Colon (tissue), 2 donors: ENCODE data around the gene CCDC74B.
"Not testable (repeated sequence)": the region's sequence is repeated elsewhere in the genome, so short reads cannot be mapped to it uniquely, and the experiment has no call there.

Experiments
- FAIRE-seq: peaks from 2 replicates; lab custom pipeline; 2012; peaks lifted over from hg19 to GRCh38; lab: Jason Lieb, UNC
- donor health status: control.
- donor health status: control.

The CCDC74B gene

GRCh38 chr2:130145006-130145414 is at the start of gene CCDC74B:
TSS of gene CCDC74B (minus strand) at chr2:130145112. CDS start at chr2:130144996, 116 bp downstream.
- FAIRE-seq = not testable (repeated sequence)

GRCh38 chr2:130193824-130194223 is 48.9 kb upstream of the CCDC74B start:
- FAIRE-seq = not testable (repeated sequence)

GRCh38 chr2:130192451-130192850 is 47.5 kb upstream of the CCDC74B start:
- not testable (repeated sequence) for FAIRE-seq

GRCh38 chr2:130191319-130191718 is 46.4 kb upstream of the CCDC74B start:
- FAIRE-seq = not testable (repeated sequence)

GRCh38 chr2:130190237-130190636 is 45.3 kb upstream of the CCDC74B start:
- FAIRE-seq = no peak

GRCh38 chr2:130188958-130189357 is 44.0 kb upstream of the CCDC74B start:
- FAIRE-seq = not testable (repeated sequence)

GRCh38 chr2:130187859-130188792 is 43.2 kb upstream of the CCDC74B start:
- not testable (repeated sequence) for FAIRE-seq

GRCh38 chr2:130187268-130187667 is 42.4 kb upstream of the CCDC74B start:
- FAIRE-seq = no peak

- FAIRE-seq = no peak
These were observed 41.5 kb upstream of the CCDC74B start for GRCh38 chr2:130186391-130186790.

GRCh38 chr2:130185896-130186295 is 41.0 kb upstream of the CCDC74B start:
- FAIRE-seq = no peak

- FAIRE-seq = no peak
These were observed 40.5 kb upstream of the CCDC74B start for GRCh38 chr2:130185436-130185835.

GRCh38 chr2:130183512-130184373 is 38.8 kb upstream of the CCDC74B start:
- FAIRE-seq = no peak

GRCh38 chr2:130182826-130183511 is 38.1 kb upstream of the CCDC74B start:
- FAIRE-seq = not testable (repeated sequence)

GRCh38 chr2:130181880-130182682 is 37.2 kb upstream of the CCDC74B start, which contains the start of gene MZT2B:
TSS of gene MZT2B (plus strand) at chr2:130182262. CDS start at chr2:130182283, 21 bp downstream.
- not testable (repeated sequence) for FAIRE-seq

- FAIRE-seq = no peak
These were observed 36.5 kb upstream of the CCDC74B start, which contains the start of gene SMPD4 for GRCh38 chr2:130181325-130181879. TSS of gene SMPD4 (minus strand) at chr2:130181602. CDS start at chr2:130176592, 5,010 bp downstream.

- FAIRE-seq = not testable (repeated sequence)
These were observed 35.8 kb upstream of the CCDC74B start for GRCh38 chr2:130180404-130181324.

GRCh38 chr2:130174866-130175265 is 30.0 kb upstream of the CCDC74B start:
- not testable (repeated sequence) for FAIRE-seq

- no peak for FAIRE-seq
These were observed 25.0 kb upstream of the CCDC74B start for GRCh38 chr2:130169896-130170295.

- FAIRE-seq = not testable (repeated sequence)
These were observed 24.3 kb upstream of the CCDC74B start for GRCh38 chr2:130169163-130169562.
